CD14-positive monocyte (primary cell): ENCODE measurements around the gene SRRD. TPM values are rescaled to one million over a fixed set of nuclear protein-coding genes. Genes with fewer than 3 reads are reported as not detected.

ENCODE experiments used
- DNase-seq, 3 donors: peaks; one replicate each; pipeline ENCODE4 v3.0.0-alpha.2; 2011 to 2022
- H2AFZ ChIP-seq: 2 replicates; pipeline ENCODE4 v1.6.0; 2012; ENCODE audit warnings: mild to moderate bottlenecking, low read depth, low read length, inconsistent platforms; ENCODE audit not compliant: insufficient read depth, poor library complexity, severe bottlenecking
- H3K27ac ChIP-seq, 2 donors: 1 replicate in 1 of 2; 2 replicates in 1 of 2; pipeline ENCODE4 v1.5.1; 2012 to 2013; ENCODE audit warnings: low read length in 2 of 2, control low read depth in 1 of 2, inconsistent platforms in 1 of 2, low read depth in 1 of 2, mild to moderate bottlenecking in 1 of 2
- H3K27me3 ChIP-seq, 2 donors: one replicate each; pipeline versions ENCODE4 v1.6.0 to v1.6.1; 2011 to 2013; ENCODE audit warnings: low read length in 2 of 2; ENCODE audit not compliant: control insufficient read depth in 2 of 2, insufficient read depth in 2 of 2
- H3K36me3 ChIP-seq, 2 donors: replicated peaks in 1 of 2; 1 replicate in 1 of 2; 2 replicates in 1 of 2; pipeline versions ENCODE4 v1.5.1 to v1.6.1; 2012 to 2013; ENCODE audit warnings: low read length in 2 of 2, control low read depth in 1 of 2, inconsistent platforms in 1 of 2, mild to moderate bottlenecking in 1 of 2; ENCODE audit not compliant: insufficient read depth in 2 of 2, control insufficient read depth in 1 of 2
- H3K4me1 ChIP-seq, 2 donors: 1 replicate in 1 of 2; 2 replicates in 1 of 2; pipeline versions ENCODE4 v1.5.1 to v1.6.1; 2012 to 2013; ENCODE audit warnings: low read length in 2 of 2, control low read depth in 1 of 2, inconsistent platforms in 1 of 2, mild to moderate bottlenecking in 1 of 2, moderate library complexity in 1 of 2; ENCODE audit not compliant: insufficient read depth in 2 of 2, control insufficient read depth in 1 of 2
- H3K4me2 ChIP-seq: replicated peaks from 2 replicates; pipeline ENCODE3; 2012; ENCODE audit warnings: low read length, moderate library complexity, mild to moderate bottlenecking; ENCODE audit not compliant: poor library complexity, severe bottlenecking; ENCODE audit errors: extremely low read depth
- H3K4me3 ChIP-seq, 3 experiments: fragments of 200-600 bp in 1 of 3; sonication (generic) in 1 of 3; replicated peaks in 1 of 3; 1 replicate in 2 of 3; 2 replicates in 1 of 3; pipeline ENCODE4 v1.5.1; 2011 to 2013; ENCODE audit warnings: low read length in 3 of 3, mild to moderate bottlenecking in 3 of 3, control low read depth in 2 of 3, low read depth in 2 of 3, inconsistent platforms in 1 of 3, moderate library complexity in 1 of 3
- H3K79me2 ChIP-seq: 2 replicates; pipeline ENCODE4 v1.6.0; 2012; ENCODE audit warnings: mild to moderate bottlenecking, control low read depth, inconsistent platforms, low read length, moderate library complexity; ENCODE audit not compliant: insufficient read depth
- H3K9ac ChIP-seq: 2 replicates; pipeline ENCODE4 v1.6.0; 2017; ENCODE audit warnings: low read length, mild to moderate bottlenecking; ENCODE audit not compliant: insufficient read depth, poor library complexity, severe bottlenecking
- H3K9me3 ChIP-seq, 2 donors: replicated peaks in 1 of 2; 1 replicate in 1 of 2; 2 replicates in 1 of 2; pipeline versions ENCODE4 v1.5.1 to v1.6.1; 2012 to 2013; ENCODE audit warnings: low read length in 2 of 2, control low read depth in 1 of 2; ENCODE audit not compliant: control insufficient read depth in 1 of 2, insufficient read depth in 1 of 2
- H4K20me1 ChIP-seq: 2 replicates; pipeline ENCODE4 v1.6.0; 2012; ENCODE audit warnings: mild to moderate bottlenecking, low read length, control low read depth, moderate library complexity; ENCODE audit not compliant: insufficient read depth
- H3K27ac Mint-ChIP-seq, 7 donors: one replicate each; pipeline ENCODE4 v1.8.0; 2020; ENCODE audit warnings: mild to moderate bottlenecking in 7 of 7, mixed read lengths in 7 of 7, moderate library complexity in 6 of 7, inconsistent platforms in 2 of 7
- H3K27me3 Mint-ChIP-seq, 3 donors: one replicate each; pipeline ENCODE4 v1.8.0; 2021 to 2022; ENCODE audit warnings: low read depth in 3 of 3, mild to moderate bottlenecking in 3 of 3, mixed read lengths in 3 of 3, moderate library complexity in 3 of 3, inconsistent platforms in 1 of 3
- H3K36me3 Mint-ChIP-seq, 2 donors: one replicate each; pipeline ENCODE4 v1.8.0; 2020; ENCODE audit warnings: mixed read lengths in 2 of 2, inconsistent platforms in 1 of 2, mild to moderate bottlenecking in 1 of 2
- H3K4me1 Mint-ChIP-seq: one replicate; pipeline ENCODE4 v1.8.0; 2020; ENCODE audit warnings: mild to moderate bottlenecking, mixed read lengths
- H3K4me3 Mint-ChIP-seq, 2 donors: one replicate each; pipeline ENCODE4 v1.8.0; 2020; ENCODE audit warnings: mild to moderate bottlenecking in 2 of 2, mixed read lengths in 2 of 2, moderate library complexity in 1 of 2
- H3K9me3 Mint-ChIP-seq, 7 donors: one replicate each; pipeline ENCODE4 v1.8.0; 2020 to 2022; ENCODE audit warnings: mixed read lengths in 7 of 7, mild to moderate bottlenecking in 6 of 7, moderate library complexity in 6 of 7, inconsistent platforms in 2 of 7
- CTCF ChIP-seq: fragments of 200-600 bp; IDR thresholded peaks from one replicate; pipeline ENCODE4 v1.8.0; 2022; ENCODE audit warnings: antibody characterized with exemption, mild to moderate bottlenecking
- WGBS: methylation state at CpG from one replicate; pipeline ENCODE4 v1.1.5; 2013; ENCODE audit warnings: missing lambda C conversion rate; ENCODE audit not compliant: insufficient coverage; 5-methylcytosine and 5-hydroxymethylcytosine counted together
- intact Hi-C, 2 donors: fragments of 100-400 bp; cut with micrococcal nuclease; formaldehyde crosslinking; loops; one replicate each; pipeline versions ENCODE4 v1.15.0 to v1.15.1; 2023
- polyA plus RNA-seq, 3 donors: library from polyadenylated mRNA; depleted of rRNA in 1 of 3; unstranded in 2 of 3; stranded (reverse) in 1 of 3; fragments of 300-500 nt in 2 of 3; fragments of >200 nt in 1 of 3; fragmentation: Illumina TruSeq in 2 of 3; gene quantifications; 1 replicate in 2 of 3; 2 replicates in 1 of 3; pipeline ENCODE4 v1.2.3, GENCODE V29; 2012 to 2021

Gene SRRD
- polyA plus RNA-seq, 3 donors, result 3.7 to 15.0 (median 10.0) TPM

DNA sequence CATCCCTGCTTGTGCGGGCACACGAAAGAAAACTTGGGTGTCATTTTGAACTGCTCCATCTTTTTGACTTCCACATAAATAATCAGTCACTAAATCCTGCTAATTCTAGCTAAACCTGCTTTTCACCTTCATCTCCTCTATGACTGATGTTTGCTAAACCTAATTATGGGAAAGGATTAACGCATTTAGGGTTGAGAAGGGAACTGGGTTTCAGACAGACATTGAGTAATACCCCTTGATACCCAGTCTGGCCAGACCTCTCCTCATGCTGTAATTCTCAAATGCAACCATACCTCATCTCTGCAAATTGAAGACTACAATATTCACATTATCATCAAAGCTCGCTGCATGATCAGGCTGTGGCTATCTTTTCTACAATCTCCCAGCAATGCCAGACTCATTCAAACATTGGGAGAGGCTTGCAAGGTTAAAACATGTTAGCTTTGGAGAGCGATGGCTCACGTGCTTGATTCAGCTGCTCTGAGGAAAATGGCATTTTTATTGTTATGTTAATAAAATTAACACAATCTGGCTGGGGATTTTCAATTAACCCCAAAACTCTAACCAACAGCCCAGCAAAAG lies 2.5 kb upstream of the SRRD start:
- Histone ChIP-seq H3K27ac (peak overlapping the region in 1 of 2 donors; percentile 98), H3K4me3 (no peak overlapping the region), H3K4me2 (no peak overlapping the region), H3K79me2 (peaks cover 65% of the 10 kb centered on the region), H4K20me1 (no peaks in the 10 kb centered on the region), H3K27me3 (no peaks in the 10 kb centered on the region), H3K36me3 (peaks cover 0 to under 1% of the 10 kb centered on the region in 2 donors), H3K9ac (no peak overlapping the region), H2AFZ (no peak overlapping the region), H3K9me3 (no peaks in the 10 kb centered on the region), H3K4me1 (peaks cover 72 to 83% of the 10 kb centered on the region in 2 donors)
- Mint-ChIP-seq H3K27me3 (no peaks in the 10 kb centered on the region), H3K36me3 (peaks cover 18 to 20% of the 10 kb centered on the region in 2 donors), H3K27ac (peak overlapping the region in 3 of 7 donors; percentile 42 to 96 (median 56)), H3K4me1 (peaks cover 81% of the 10 kb centered on the region), H3K9me3 (no peaks in the 10 kb centered on the region), H3K4me3 (no peak overlapping the region)
- no CpG with 5 or more reads among the region's 6 CpGs for WGBS
- DNase-seq, result no peak
- TF ChIP-seq CTCF, result no peak
- intact Hi-C loops, result loop anchor here in 1 of 2 donors (5.0 kb wide), 2 partner anchors 49 to 111 kb away; partner anchors contain the start of gene TPST2

DNA sequence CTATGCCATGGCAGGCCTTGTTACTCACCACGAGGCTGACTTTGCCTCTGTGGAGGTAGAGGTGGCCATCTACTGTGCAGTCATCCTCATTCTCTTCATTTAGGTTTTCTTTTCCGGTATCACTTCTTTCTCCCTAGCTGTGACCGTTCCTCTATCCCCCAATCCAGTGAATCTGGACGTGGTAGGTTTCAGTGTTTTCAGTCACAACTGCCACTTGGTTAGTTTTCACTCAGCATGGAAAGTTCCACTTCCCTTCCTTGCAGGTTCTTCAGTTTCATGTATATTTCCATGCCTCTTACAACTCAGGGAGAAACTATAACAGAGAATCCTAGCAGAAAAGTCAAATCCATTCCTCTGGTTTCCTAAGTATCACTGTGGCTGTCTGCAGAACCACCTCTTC lies 2.0 kb upstream of the SRRD start:
- intact Hi-C loops, result loop anchor here in 1 of 2 donors (5.0 kb wide), 2 partner anchors 49 to 111 kb away; partner anchors contain the start of gene TPST2
- Mint-ChIP-seq H3K4me3 (no peak overlapping the region), H3K27ac (peak overlapping the region in 4 of 7 donors; percentile 79 to 96 (median 80)), H3K36me3 (peaks cover 14 to 17% of the 10 kb centered on the region in 2 donors), H3K9me3 (no peaks in the 10 kb centered on the region), H3K27me3 (no peaks in the 10 kb centered on the region), H3K4me1 (peaks cover 79% of the 10 kb centered on the region)
- Histone ChIP-seq H4K20me1 (no peaks in the 10 kb centered on the region), H3K9ac (no peak overlapping the region), H3K79me2 (peaks cover 70% of the 10 kb centered on the region), H3K4me3 (no peak overlapping the region), H3K4me2 (no peak overlapping the region), H3K27ac (peak overlapping the region in 1 of 2 donors; percentile 98), H3K4me1 (peaks cover 67 to 78% of the 10 kb centered on the region in 2 donors), H3K27me3 (no peaks in the 10 kb centered on the region), H3K9me3 (no peaks in the 10 kb centered on the region), H3K36me3 (peaks cover 0 to 5% of the 10 kb centered on the region in 2 donors), H2AFZ (no peak overlapping the region)
- 0% methylated on average over 3 of the region's 4 CpGs for WGBS
- TF ChIP-seq CTCF, result no peak
- no peak for DNase-seq
